Measurements from ENCODE around the gene CC2D2A. TPM values are rescaled to one million over a fixed set of nuclear protein-coding genes. Genes with fewer than 3 reads are reported as not detected.

Gene CC2D2A
- total and polyA plus RNA-seq, 10 of the 15 experiments (the other 5 are each of a cell fraction or from before 2014, with no cell fraction given), result 0.04 to 1.1 (median 0.26) TPM

DNA sequence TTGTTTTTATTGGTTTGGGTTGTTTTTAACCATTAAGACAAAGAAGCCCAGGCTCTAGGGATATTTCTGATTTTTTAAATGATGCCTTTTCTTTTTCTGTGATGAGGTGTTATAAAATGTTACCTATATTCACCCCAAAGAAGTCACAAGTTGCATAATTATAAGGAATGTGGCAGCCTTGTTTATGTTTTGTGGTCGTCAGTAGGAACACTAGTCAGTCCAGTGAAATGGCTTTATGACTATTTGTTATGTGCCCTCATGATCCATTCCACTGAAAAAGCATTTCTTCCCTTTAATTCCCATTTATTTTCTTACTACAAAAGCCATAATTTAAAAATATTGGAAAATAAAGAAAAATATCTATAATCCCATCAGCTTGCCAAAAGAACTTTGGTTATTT is 34.4 kb downstream of the CC2D2A start (continued):
- TF ChIP-seq ZNF207 (IDR thresholded peaks at IDR 0.05; ENCODE audit: borderline replicate concordance) (no peak), DPF2 (IDR thresholded peaks at IDR 0.05) (no peak), ZNF622 (IDR thresholded peaks at IDR 0.05) (no peak), FOS (IDR thresholded peaks at IDR 0.05; ENCODE audit: borderline replicate concordance, extremely low read depth, insufficient read length) (no peak), NFXL1 (IDR thresholded peaks at IDR 0.05; ENCODE audit: borderline replicate concordance) (no peak), RCOR1 (conservative IDR thresholded peaks at IDR 0.05; ENCODE audit: low read depth, low read length) (no peak), MTA2 (IDR thresholded peaks at IDR 0.05; ENCODE audit: low read depth) (no peak)
- TF ChIP-seq, protein P1, sequence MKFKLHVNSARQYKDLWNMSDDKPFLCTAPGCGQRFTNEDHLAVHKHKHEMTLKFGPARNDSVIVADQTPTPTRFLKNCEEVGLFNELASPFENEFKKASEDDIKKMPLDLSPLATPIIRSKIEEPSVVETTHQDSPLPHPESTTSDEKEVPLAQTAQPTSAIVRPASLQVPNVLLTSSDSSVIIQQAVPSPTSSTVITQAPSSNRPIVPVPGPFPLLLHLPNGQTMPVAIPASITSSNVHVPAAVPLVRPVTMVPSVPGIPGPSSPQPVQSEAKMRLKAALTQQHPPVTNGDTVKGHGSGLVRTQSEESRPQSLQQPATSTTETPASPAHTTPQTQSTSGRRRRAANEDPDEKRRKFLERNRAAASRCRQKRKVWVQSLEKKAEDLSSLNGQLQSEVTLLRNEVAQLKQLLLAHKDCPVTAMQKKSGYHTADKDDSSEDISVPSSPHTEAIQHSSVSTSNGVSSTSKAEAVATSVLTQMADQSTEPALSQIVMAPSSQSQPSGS (IDR thresholded peaks at IDR 0.05; ENCODE audit: low read length), result no peak

DNA sequence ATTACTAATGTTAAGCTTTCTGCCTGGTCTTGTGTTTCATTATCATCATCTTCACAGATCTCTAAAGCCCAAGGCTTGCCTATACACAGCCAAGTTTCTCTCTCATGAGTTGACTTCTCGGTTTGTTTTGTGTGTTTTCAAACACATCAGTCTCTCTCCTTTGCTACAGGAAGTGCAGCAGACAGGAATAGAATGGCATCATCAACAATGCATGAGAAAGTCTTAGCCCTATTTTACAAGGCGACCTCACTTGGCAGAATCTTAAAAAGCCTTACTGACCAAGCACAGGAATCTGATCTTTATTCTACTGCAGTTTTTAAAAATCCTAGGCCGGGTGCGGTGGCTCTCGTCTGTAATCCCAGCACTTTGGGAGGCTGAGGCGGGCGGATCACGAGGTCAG is 36.8 kb downstream of the CC2D2A start:
- Histone ChIP-seq H3K9me3 (replicated peaks; ENCODE audit: control insufficient read depth, insufficient read depth, low read length) (no peaks in the 10 kb centered on the region), H3K4me2 (ENCODE audit: control insufficient read depth, insufficient read depth) (no peak overlapping the region), H3K9ac (ENCODE audit: control insufficient read depth, insufficient read depth, low read length) (no peak overlapping the region), H3K36me3 (ENCODE audit: control insufficient read depth in 2 of 2, insufficient read depth in 2 of 2, low read length in 1 of 2) (no peaks in the 10 kb centered on the region), H4K20me1 (ENCODE audit: control insufficient read depth, insufficient read depth) (no peaks in the 10 kb centered on the region), H3K27me3 (replicated peaks in 1 of 2; ENCODE audit: control insufficient read depth in 2 of 2, insufficient read depth in 2 of 2, low read length in 1 of 2) (no peaks in the 10 kb centered on the region), H3K4me1 (ENCODE audit: control insufficient read depth, insufficient read depth, low read length) (no peaks in the 10 kb centered on the region), H3K79me2 (ENCODE audit: control insufficient read depth, insufficient read depth, low read length) (no peaks in the 10 kb centered on the region), H2AFZ (ENCODE audit: control insufficient read depth, low read depth, low read length) (no peak overlapping the region), H3K4me3 (no peak overlapping the region), H3K27ac (ENCODE audit: control insufficient read depth, insufficient read depth) (no peak overlapping the region)
- ChIA-PET POLR2A (no interaction called here), SMC1A (ENCODE audit: uncharacterized antibody, unreplicated experiment) (interaction anchor here (0.7 to 1.3 kb wide), 2 partner anchors 46 to 97 kb away, joined by 3 read pairs; no protein-coding TSS in a partner anchor), CTCF (no interaction called here), RAD21 (ENCODE audit: unreplicated experiment) (no interaction called here)
- DNase-seq (ENCODE audit: low read depth, low spot score) (no peak), ATAC-seq (no peak), FAIRE-seq (no peak)
- no TSS peak for BruUV-seq (replicated peaks)
- intact Hi-C loops (cut with micrococcal nuclease; ENCODE audit: unreplicated experiment) (no loop called here), in situ Hi-C loops (cut with MboI) (no loop called here)
- 59% methylated on average over 8 of the region's 8 CpGs for WGBS (ENCODE audit: insufficient coverage, insufficient replicate concordance, low lambda C conversion rate, missing lambda C conversion rate)
- TF ChIP-seq FOXM1 (IDR thresholded peaks at IDR 0.05; ENCODE audit: low read depth, low read length), result no peak
- TF ChIP-seq, protein P2, sequence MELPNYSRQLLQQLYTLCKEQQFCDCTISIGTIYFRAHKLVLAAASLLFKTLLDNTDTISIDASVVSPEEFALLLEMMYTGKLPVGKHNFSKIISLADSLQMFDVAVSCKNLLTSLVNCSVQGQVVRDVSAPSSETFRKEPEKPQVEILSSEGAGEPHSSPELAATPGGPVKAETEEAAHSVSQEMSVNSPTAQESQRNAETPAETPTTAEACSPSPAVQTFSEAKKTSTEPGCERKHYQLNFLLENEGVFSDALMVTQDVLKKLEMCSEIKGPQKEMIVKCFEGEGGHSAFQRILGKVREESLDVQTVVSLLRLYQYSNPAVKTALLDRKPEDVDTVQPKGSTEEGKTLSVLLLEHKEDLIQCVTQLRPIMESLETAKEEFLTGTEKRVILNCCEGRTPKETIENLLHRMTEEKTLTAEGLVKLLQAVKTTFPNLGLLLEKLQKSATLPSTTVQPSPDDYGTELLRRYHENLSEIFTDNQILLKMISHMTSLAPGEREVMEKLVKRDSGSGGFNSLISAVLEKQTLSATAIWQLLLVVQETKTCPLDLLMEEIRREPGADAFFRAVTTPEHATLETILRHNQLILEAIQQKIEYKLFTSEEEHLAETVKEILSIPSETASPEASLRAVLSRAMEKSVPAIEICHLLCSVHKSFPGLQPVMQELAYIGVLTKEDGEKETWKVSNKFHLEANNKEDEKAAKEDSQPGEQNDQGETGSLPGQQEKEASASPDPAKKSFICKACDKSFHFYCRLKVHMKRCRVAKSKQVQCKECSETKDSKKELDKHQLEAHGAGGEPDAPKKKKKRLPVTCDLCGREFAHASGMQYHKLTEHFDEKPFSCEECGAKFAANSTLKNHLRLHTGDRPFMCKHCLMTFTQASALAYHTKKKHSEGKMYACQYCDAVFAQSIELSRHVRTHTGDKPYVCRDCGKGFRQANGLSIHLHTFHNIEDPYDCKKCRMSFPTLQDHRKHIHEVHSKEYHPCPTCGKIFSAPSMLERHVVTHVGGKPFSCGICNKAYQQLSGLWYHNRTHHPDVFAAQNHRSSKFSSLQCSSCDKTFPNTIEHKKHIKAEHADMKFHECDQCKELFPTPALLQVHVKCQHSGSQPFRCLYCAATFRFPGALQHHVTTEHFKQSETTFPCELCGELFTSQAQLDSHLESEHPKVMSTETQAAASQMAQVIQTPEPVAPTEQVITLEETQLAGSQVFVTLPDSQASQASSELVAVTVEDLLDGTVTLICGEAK (IDR thresholded peaks at IDR 0.05; ENCODE audit: borderline replicate concordance), result no peak
- TF ChIP-seq NFXL1 (IDR thresholded peaks at IDR 0.05; ENCODE audit: borderline replicate concordance), result no peak
- TF ChIP-seq, protein P3, sequence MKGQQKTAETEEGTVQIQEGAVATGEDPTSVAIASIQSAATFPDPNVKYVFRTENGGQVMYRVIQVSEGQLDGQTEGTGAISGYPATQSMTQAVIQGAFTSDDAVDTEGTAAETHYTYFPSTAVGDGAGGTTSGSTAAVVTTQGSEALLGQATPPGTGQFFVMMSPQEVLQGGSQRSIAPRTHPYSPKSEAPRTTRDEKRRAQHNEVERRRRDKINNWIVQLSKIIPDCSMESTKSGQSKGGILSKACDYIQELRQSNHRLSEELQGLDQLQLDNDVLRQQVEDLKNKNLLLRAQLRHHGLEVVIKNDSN (IDR thresholded peaks at IDR 0.05; ENCODE audit: borderline replicate concordance, extremely low read length, insufficient read depth, low read depth, low read length), result no peak
- TF ChIP-seq SUPT20H (IDR thresholded peaks at IDR 0.05; ENCODE audit: borderline replicate concordance, control insufficient read depth, low read depth, low read length), result no peak
- TF ChIP-seq, protein P4, sequence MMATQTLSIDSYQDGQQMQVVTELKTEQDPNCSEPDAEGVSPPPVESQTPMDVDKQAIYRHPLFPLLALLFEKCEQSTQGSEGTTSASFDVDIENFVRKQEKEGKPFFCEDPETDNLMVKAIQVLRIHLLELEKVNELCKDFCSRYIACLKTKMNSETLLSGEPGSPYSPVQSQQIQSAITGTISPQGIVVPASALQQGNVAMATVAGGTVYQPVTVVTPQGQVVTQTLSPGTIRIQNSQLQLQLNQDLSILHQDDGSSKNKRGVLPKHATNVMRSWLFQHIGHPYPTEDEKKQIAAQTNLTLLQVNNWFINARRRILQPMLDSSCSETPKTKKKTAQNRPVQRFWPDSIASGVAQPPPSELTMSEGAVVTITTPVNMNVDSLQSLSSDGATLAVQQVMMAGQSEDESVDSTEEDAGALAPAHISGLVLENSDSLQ (IDR thresholded peaks at IDR 0.05), result no peak

All from GM12878 (cell line).